ENCODE data around the gene PTTG1. TPM values are rescaled to one million over a fixed set of nuclear protein-coding genes. Genes with fewer than 3 reads are reported as not detected.

PTTG1 gene
- total and polyA plus RNA-seq, 2 experiments from 2014 or later, result 394 to 620 TPM

DNA sequence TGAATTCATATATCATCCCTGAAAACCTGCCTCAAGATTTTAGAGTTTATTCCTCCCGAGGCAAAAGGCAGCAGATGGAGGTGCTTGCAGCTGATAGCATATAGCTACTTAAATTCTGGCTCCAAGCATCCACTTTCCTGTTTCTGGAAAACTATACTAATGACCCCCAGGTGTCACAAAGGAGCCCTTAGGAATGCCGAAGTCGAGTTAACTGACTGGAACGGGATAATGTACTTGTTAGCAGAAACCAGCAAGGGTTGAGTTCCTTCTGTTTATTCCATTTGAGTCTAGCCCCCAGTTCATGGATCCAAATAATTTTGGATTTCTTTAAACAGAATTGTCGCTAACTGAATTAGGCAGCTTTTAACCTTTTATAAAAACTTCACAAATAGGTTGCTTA, 44.5 kb downstream of the PTTG1 start:
- H2AFZ ChIP-seq, result no peak overlapping the region
- H3K36me3 ChIP-seq (ENCODE audit: insufficient read depth), result no peaks in the 10 kb centered on the region
- H4K20me1 ChIP-seq (replicated peaks; ENCODE audit: insufficient read depth), result no peaks in the 10 kb centered on the region
- H3K9me2 ChIP-seq (ENCODE audit: insufficient read depth), result no peaks in the 10 kb centered on the region
- no peak overlapping the region for H3K4me3 ChIP-seq
- Mint-ChIP-seq H3K27me3 (ENCODE audit: insufficient read depth, low read depth, poor library complexity) (no peaks in the 10 kb centered on the region), H3K36me3 (ENCODE audit: low read depth) (no peaks in the 10 kb centered on the region), H3K4me3 (no peak overlapping the region), H3K9me3 (peaks cover 8% of the 10 kb centered on the region; the same call in 2 of the 3 replicates), H3K27ac (no peak overlapping the region), H3K4me1 (peaks cover 16% of the 10 kb centered on the region; the same call in 2 of the 3 replicates)
- H3F3A ChIP-seq (replicated peaks; ENCODE audit: low read depth), result no peaks in the 10 kb centered on the region
- no peaks in the 10 kb centered on the region for H3K79me2 ChIP-seq (replicated peaks; ENCODE audit: insufficient read depth)
- no peaks in the 10 kb centered on the region for H3K27me3 ChIP-seq (ENCODE audit: insufficient read depth)
- DNase-seq (ENCODE audit: low spot score), result no peak
- no peak overlapping the region for H3K4me2 ChIP-seq
- TF ChIP-seq POLR2AphosphoS5 (IDR thresholded peaks at IDR 0.05; ENCODE audit: low read depth) (no peak), STAT1 (IDR thresholded peaks at IDR 0.05; ENCODE audit: unreplicated experiment) (no peak), EZH2 (IDR thresholded peaks at IDR 0.05; ENCODE audit: low read depth, unreplicated experiment) (no peak), JUNB (IDR thresholded peaks at IDR 0.05; ENCODE audit: unreplicated experiment) (no peak), NANOG (IDR thresholded peaks at IDR 0.05; ENCODE audit: borderline replicate concordance) (no peak), ETS1 (IDR thresholded peaks at IDR 0.05) (no peak), CREB1 (CRISPR knock-in tag; IDR thresholded peaks at IDR 0.05; ENCODE audit: low read depth) (no peak), CTCF (conservative IDR thresholded peaks at IDR 0.05; ENCODE audit: low read depth in 2 of 2) (no peak)
- TF ChIP-seq, protein P1, sequence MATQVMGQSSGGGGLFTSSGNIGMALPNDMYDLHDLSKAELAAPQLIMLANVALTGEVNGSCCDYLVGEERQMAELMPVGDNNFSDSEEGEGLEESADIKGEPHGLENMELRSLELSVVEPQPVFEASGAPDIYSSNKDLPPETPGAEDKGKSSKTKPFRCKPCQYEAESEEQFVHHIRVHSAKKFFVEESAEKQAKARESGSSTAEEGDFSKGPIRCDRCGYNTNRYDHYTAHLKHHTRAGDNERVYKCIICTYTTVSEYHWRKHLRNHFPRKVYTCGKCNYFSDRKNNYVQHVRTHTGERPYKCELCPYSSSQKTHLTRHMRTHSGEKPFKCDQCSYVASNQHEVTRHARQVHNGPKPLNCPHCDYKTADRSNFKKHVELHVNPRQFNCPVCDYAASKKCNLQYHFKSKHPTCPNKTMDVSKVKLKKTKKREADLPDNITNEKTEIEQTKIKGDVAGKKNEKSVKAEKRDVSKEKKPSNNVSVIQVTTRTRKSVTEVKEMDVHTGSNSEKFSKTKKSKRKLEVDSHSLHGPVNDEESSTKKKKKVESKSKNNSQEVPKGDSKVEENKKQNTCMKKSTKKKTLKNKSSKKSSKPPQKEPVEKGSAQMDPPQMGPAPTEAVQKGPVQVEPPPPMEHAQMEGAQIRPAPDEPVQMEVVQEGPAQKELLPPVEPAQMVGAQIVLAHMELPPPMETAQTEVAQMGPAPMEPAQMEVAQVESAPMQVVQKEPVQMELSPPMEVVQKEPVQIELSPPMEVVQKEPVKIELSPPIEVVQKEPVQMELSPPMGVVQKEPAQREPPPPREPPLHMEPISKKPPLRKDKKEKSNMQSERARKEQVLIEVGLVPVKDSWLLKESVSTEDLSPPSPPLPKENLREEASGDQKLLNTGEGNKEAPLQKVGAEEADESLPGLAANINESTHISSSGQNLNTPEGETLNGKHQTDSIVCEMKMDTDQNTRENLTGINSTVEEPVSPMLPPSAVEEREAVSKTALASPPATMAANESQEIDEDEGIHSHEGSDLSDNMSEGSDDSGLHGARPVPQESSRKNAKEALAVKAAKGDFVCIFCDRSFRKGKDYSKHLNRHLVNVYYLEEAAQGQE (IDR thresholded peaks at IDR 0.05; ENCODE audit: unreplicated experiment), result no peak
- ATAC-seq, result no peak
- no peak overlapping the region for H3K27ac ChIP-seq (ENCODE audit: low read depth)
- H3K4me1 ChIP-seq (ENCODE audit: insufficient read depth), result peaks cover 16% of the 10 kb centered on the region
